ENCODE measurements around the gene GDPD4.

Gene GDPD4

GRCh38 chr11:77232242-77232641 lies 69.2 kb downstream of the GDPD4 start:
- no peak for DNase-seq

DNA sequence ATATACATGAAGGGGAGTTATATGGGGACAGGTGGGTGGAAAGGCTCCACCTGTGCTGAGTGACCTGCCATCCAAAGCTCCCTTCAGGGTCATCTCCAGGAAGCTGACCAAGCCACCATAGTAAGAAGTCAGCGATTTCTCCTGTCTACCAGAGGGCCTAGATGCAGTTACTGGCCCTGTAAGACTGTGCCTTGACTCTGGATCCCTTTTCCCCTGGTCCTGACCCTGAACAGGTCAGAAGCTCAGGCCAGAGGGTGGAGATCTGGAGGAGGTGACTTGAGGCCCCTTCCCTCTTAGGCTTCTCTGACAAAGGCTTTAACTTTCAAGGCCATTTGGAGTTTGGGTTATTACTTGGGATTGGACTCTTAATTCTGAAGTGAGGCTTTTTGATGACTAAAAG lies 69.7 kb downstream of the GDPD4 start:
- no peak for DNase-seq

- no peak for DNase-seq
Observed at GRCh38 chr11:77230878-77231605, 70.4 kb downstream of the GDPD4 start.

DNA sequence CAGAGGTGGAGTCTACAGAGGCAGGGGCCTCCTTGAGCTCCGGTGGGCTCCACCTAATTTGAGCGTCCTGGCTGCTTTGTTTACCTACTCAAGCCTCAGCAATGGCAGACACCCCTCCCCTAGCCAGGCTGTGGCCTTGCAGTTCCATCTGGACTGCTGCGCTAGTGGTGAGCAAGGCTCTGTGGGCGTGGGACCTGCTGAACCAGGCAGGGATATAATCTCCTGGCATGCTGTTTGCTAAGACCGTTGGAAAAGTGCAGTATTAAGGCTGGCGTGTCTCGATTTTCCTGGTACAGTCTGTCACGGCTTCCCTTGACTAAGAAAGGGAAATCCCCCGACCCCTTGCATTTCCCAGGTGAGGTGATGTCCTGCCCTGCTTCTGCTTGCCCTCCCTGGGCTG lies 77.7 kb downstream of the GDPD4 start:
- no peak for DNase-seq

- DNase-seq, result no peak
Observed at GRCh38 chr11:77217156-77217555, 84.3 kb downstream of the GDPD4 start.

GRCh38 chr11:77215106-77215505 lies 86.4 kb downstream of the GDPD4 start:
- DNase-seq, result no peak

- no peak for DNase-seq
Observed at GRCh38 chr11:77214557-77214956, 86.9 kb downstream of the GDPD4 start.

DNA sequence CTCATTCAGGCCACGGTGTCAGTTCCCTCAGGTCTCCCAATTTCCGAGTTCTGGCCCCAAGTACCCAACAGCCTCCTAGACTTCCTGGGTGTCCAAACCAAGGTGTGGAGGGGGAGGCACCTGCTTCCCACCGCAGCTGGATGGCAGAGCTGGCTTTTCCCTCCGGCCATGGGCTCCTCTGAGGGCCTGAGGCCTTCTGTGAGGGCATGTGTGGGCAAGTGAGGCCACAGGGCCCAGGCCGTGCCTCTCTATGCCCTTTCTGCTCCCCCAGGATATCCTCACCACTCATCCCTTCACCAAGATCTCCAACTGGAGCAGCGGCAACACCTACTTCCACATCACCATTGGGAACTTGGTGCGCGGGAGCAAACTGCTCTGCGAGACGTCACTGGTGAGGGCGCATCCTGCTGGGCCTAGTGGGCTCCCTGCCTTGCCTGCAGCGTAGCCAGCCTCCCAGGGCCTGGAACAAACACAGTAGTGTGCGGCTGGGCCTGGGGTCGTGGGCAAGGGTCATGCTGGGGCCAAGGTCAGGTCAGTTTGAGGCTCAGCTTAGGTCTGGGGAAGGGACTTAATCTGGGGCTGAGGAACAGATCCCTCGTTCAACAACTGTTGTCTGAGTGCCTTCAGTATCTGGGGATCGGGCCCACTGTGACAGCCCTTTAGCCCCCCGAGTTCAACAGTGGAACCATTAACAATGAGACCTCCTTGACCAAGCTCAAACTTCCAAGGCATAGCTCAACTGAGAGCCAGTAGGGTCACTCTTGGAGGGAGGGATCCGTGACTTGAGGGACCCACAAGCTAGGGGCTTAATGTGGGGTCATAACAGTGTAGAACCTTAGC lies 87.7 kb downstream of the GDPD4 start:
- DNase-seq, result no peak

- DNase-seq, result no peak
Observed at GRCh38 chr11:77213029-77213579, 88.4 kb downstream of the GDPD4 start.

DNA sequence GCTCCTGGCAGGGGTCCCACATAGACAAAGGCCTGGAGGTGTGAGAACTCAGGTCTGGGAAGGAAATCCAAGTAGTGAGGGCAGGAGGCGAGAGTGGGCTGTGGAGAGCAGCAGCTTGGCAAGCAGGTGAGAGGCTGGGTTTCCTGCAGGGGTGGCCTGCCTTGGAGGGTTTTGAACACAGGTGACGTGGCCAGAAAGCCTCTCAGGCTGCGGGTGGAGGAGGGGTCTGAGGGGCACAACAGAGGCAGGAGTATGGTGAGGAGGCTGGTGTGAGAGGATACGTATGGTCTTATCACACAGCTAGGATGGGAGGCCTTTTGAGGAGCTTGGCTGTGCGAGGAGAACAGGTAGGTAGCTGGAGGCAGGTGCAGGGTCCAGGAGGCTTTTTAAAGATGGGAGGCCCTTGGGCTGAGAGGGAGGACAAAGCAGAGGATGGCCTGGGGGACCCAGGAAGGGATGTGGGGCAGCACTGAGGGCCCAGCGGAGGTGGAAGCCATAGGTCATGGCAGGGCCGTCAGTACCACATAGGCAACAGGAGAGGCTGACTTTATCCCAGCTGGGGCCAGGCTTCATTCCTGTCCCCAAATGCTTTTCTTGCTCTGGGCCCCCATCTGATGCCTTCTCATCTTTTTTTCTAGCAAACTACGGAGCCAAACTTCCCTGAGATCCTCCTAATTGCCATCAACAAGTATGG lies 89.0 kb downstream of the GDPD4 start:
- DNase-seq, result no peak

DNA sequence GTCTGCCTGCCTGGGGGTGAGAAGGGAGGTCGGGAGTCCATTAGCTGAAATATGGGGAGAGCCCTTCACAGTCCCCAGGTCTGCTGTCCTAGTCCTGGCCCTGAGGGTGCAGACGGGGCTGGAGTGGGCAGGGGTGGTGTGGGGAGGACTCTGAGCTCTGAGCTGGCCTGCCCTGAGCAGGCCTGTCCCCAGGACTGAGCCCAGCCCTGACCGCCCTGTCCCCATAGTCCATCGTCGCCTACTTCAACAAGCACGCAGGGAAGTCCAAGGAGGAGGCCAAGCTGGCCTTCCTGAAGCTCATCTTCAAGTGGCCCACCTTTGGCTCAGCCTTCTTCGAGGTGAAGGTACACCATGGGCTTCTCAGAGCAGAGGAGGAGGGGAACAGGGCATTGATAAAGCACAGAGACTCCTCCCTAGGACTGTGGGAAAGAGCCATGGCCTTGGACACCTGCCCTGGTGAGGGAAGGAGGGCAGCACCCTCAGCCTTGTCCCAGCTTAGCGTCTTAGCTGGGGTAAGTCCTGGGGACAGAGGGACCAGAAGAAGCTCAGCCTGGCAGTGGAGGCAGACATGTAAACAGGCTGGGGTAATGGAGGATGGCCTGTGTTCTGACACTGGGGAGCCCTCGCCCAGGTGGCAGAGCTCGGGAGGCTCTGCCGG lies 89.8 kb downstream of the GDPD4 start:
- DNase-seq, result no peak

DNA sequence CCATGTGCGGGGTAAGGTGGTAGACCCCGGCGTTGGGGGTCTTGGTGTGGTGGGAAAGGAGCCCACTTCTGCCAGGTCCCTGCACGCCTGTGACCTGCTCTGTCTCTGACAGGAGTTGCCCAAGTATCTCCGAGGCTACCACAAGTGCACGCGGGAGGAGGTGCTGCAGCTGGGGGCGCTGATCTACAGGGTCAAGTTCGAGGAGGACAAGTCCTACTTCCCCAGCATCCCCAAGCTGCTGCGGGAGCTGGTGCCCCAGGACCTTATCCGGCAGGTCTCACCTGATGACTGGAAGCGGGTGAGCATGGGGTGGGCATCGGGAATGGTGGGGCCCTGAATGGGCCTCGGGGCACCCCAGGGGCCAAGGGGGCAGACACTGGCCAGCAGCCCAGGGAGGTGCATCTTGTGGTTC lies 90.4 kb downstream of the GDPD4 start:
- DNase-seq, result no peak

DNA sequence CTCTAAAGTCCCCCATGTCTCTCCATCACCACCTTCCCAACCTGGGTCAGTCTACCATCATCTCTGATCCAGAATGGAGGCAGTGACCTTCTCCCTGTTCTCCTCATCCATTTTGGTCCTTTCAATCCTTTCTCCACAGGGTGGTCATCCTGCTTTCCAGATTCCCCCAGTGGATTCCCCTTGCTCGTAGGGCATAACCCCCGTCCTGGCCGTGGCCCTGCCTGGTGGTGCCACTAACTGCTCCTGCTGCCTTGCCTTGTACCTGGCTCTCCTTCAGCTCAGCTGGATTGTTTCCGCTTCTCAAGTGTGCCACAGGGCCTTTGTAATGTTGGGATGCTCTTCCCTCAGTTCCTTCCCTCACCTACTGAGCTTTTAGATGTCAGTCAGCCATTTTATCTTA lies 91.8 kb downstream of the GDPD4 start:
- no peak for DNase-seq

GRCh38 chr11:77208535-77208934 lies 93.0 kb downstream of the GDPD4 start:
- DNase-seq, result no peak

GRCh38 chr11:77207618-77208313 lies 93.7 kb downstream of the GDPD4 start:
- no peak for DNase-seq

DNA sequence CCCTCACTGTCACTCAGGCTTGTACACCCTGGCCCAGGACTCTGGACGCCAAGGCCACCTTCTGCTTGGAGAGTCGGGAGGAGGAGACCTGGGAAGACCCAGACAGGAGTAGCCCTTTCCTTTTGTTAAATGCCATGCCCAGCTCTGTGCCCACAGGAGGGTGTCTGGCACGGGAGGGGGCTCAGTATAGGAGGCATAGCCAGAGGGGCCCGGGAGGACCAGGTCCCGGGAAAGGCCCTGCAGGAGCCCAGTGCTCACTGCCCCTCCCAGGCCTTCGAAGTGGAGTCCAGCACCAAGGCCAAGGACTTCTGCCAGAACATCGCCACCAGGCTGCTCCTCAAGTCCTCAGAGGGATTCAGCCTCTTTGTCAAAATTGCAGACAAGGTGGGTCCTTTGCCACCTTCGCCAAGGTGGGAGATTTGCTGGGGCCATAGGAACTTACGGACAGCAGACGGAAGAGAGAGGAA lies 94.4 kb downstream of the GDPD4 start:
- DNase-seq, result no peak

DNA sequence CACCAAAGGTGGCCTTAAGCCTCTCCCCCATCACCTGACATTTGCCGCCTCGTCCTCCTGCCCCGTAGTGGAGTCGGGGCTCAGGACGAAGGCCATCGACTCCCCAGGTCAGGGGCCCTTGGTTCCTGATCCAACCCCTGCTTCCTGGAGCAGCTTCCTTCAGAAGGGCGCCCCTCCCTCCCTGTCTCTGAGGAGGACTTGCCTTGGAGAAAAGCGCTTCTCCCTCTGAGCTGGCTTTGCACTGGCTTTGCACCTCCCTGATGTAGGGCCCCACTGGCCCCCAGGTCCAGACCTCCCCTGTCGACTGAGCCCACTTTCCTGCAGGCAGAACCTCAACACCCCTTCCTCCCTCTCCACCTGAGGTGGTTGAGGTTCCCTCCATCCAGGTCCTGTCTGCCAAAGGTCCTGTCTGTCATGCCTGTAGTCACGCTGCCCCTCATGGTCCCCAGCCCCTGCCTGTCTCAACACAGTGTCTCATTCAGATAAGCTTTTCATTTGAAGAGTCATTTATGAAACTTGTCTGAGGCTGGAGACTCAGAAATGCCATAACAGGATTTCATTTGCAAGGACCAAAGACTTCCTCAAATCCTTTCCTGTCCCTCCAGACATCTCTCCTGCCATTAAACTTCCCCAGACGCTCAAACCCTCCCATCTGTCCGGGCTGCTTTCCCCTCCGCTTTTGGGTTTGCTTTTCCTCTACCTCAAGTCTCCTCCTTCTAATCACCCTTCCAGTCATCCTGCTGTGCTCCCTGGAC lies 95.0 kb downstream of the GDPD4 start:
- DNase-seq, result no peak

- no peak for DNase-seq
Observed at GRCh38 chr11:77205467-77206263, 95.8 kb downstream of the GDPD4 start.

- DNase-seq, result no peak
Observed at GRCh38 chr11:77204754-77205466, 96.6 kb downstream of the GDPD4 start.

Measured in activated effector memory CD4-positive, alpha-beta T cell treated with Interleukin-2 at 50 U/mL for 16 hours (primary cell).